Activated effector memory CD4-positive, alpha-beta T cell treated with Interleukin-2 at 50 U/mL for 16 hours (primary cell): Measurements from ENCODE around the gene SLC9A2.

Experiments
- DNase-seq: peaks from one replicate; pipeline ENCODE4 v3.0.0-alpha.2; 2020

SLC9A2 gene

GRCh38 chr2:102621630-102622029, 2.3 kb downstream of the SLC9A2 start:
- DNase-seq, result no peak

GRCh38 chr2:102622646-102623045, 3.3 kb downstream of the SLC9A2 start:
- DNase-seq, result no peak

- no peak for DNase-seq
Measured at GRCh38 chr2:102630458-102630857, 11.1 kb downstream of the SLC9A2 start.

- no peak for DNase-seq
Measured at GRCh38 chr2:102632380-102633175, 13.2 kb downstream of the SLC9A2 start.

- DNase-seq, result no peak
Measured at GRCh38 chr2:102634831-102635241, 15.5 kb downstream of the SLC9A2 start.

GRCh38 chr2:102635317-102635716, 16.0 kb downstream of the SLC9A2 start:
- DNase-seq, result no peak

- DNase-seq, result no peak
Measured at GRCh38 chr2:102636283-102636907, 17.0 kb downstream of the SLC9A2 start.

GRCh38 chr2:102637358-102637757, 18.0 kb downstream of the SLC9A2 start:
- no peak for DNase-seq

GRCh38 chr2:102639429-102639828, 20.1 kb downstream of the SLC9A2 start:
- DNase-seq, result no peak

GRCh38 chr2:102652126-102652525, 32.8 kb downstream of the SLC9A2 start:
- no peak for DNase-seq

- no peak for DNase-seq
Measured at GRCh38 chr2:102657770-102658169, 38.4 kb downstream of the SLC9A2 start.

GRCh38 chr2:102660070-102660469, 40.7 kb downstream of the SLC9A2 start:
- no peak for DNase-seq

GRCh38 chr2:102660574-102660973, 41.2 kb downstream of the SLC9A2 start:
- DNase-seq, result no peak

- DNase-seq, result no peak
Measured at GRCh38 chr2:102661846-102662245, 42.5 kb downstream of the SLC9A2 start.

- DNase-seq, result no peak
Measured at GRCh38 chr2:102662833-102663232, 43.5 kb downstream of the SLC9A2 start.

GRCh38 chr2:102663381-102663780, 44.0 kb downstream of the SLC9A2 start:
- no peak for DNase-seq

- DNase-seq, result no peak
Measured at GRCh38 chr2:102664471-102664909, 45.1 kb downstream of the SLC9A2 start.

GRCh38 chr2:102667072-102667471, 47.7 kb downstream of the SLC9A2 start:
- no peak for DNase-seq

- DNase-seq, result no peak
Measured at GRCh38 chr2:102668171-102668570, 48.8 kb downstream of the SLC9A2 start.

- DNase-seq, result no peak
Measured at GRCh38 chr2:102669401-102669800, 50.0 kb downstream of the SLC9A2 start.

GRCh38 chr2:102672107-102672776, 52.9 kb downstream of the SLC9A2 start:
- DNase-seq, result no peak

GRCh38 chr2:102674370-102674769, 55.0 kb downstream of the SLC9A2 start:
- DNase-seq, result no peak

GRCh38 chr2:102674836-102675235, 55.5 kb downstream of the SLC9A2 start:
- DNase-seq, result no peak
